Heart left ventricle (tissue), 16 donors: ENCODE measurements around the gene SRRD. TPM values are rescaled to one million over a fixed set of nuclear protein-coding genes. Genes with fewer than 3 reads are reported as not detected.

Source experiments
- ATAC-seq, 4 donors: fragments of 200-7000 bp; cut with Tn5 transposase; one replicate each; pipeline ENCODE4 v1.9.1; 2020 to 2022; ENCODE audit warnings: moderate library complexity in 4 of 4, mild to moderate bottlenecking in 3 of 4, moderate number of reproducible peaks in 1 of 4
- DNase-seq, 5 donors: peaks; one replicate each; pipeline ENCODE4 v3.0.0-alpha.2; 2020
- H3K27ac ChIP-seq, 12 donors: fragments of 200-600 bp; sonication (generic) in 4 of 12; one replicate each; pipeline versions ENCODE4 v1.5.0 to v1.8.0; 2016 to 2022; ENCODE audit warnings: mild to moderate bottlenecking in 2 of 12
- H3K27me3 ChIP-seq, 9 donors: fragments of 200-600 bp; sonication (generic) in 2 of 9; one replicate each; pipeline versions ENCODE4 v1.5.1 to v1.8.0; 2016 to 2022; ENCODE audit warnings: mild to moderate bottlenecking in 3 of 9
- H3K36me3 ChIP-seq, 9 donors: fragments of 200-600 bp; sonication (generic) in 2 of 9; one replicate each; pipeline versions ENCODE4 v1.5.0 to v1.8.0; 2018 to 2022; ENCODE audit warnings: mild to moderate bottlenecking in 2 of 9
- H3K4me1 ChIP-seq, 12 donors: fragments of 200-600 bp; sonication (generic) in 4 of 12; one replicate each; pipeline versions ENCODE4 v1.5.0 to v1.8.0; 2016 to 2022; ENCODE audit warnings: mild to moderate bottlenecking in 3 of 12
- H3K4me3 ChIP-seq, 12 donors: fragments of 200-600 bp; sonication (generic) in 4 of 12; one replicate each; pipeline versions ENCODE4 v1.5.0 to v1.8.0; 2017 to 2022; ENCODE audit warnings: mild to moderate bottlenecking in 9 of 12, moderate library complexity in 4 of 12
- H3K9me3 ChIP-seq, 12 donors: fragments of 200-600 bp; sonication (generic) in 4 of 12; one replicate each; pipeline versions ENCODE4 v1.5.0 to v1.8.0; 2016 to 2022; ENCODE audit warnings: mild to moderate bottlenecking in 1 of 12
- CTCF ChIP-seq, 12 donors: fragments of 200-600 bp; sonication (generic) in 4 of 12; IDR thresholded peaks; one replicate each; pipeline versions ENCODE4 v1.5.0 to v1.8.0; 2018 to 2022; ENCODE audit warnings: antibody characterized with exemption in 12 of 12, mild to moderate bottlenecking in 5 of 12
- POLR2A ChIP-seq, 2 donors: fragments of 450-650 bp; IDR thresholded peaks; one replicate each; pipeline ENCODE4 v1.6.1; 2017; ENCODE audit warnings: antibody characterized with exemption in 2 of 2, mild to moderate bottlenecking in 2 of 2, moderate library complexity in 2 of 2
- WGBS, 4 donors: extraction: QIAGEN DNeasy Blood & Tissue Kit in 2 of 4; methylation state at CpG; one replicate each; pipeline versions ENCODE4 v1.1.5 to v1.1.7; 2013 to 2018; 5-methylcytosine and 5-hydroxymethylcytosine counted together
- intact Hi-C, 10 donors: fragments of 100-400 bp; cut with DNase I; formaldehyde crosslinking; loops; one replicate each; pipeline versions ENCODE4 v1.11.1 to v1.14.2; 2022
- polyA plus RNA-seq, 2 donors: library from polyadenylated mRNA; stranded (reverse); fragments of 200-250 nt; gene quantifications; one replicate each; pipeline ENCODE4 v1.2.3, GENCODE V29; 2013
- total RNA-seq, 9 donors: library from RNA; depleted of rRNA in 2 of 9; stranded (reverse); fragments of >200 nt in 2 of 9; fragmentation: NEBNext Ultra II Directional in 3 of 9; extraction: Animal tissue kit (Norgen Biotek cat#: 25700) in 3 of 9; gene quantifications; one replicate each; pipeline versions ENCODE4 v1.1.0 to v1.2.4, GENCODE V29; 2016 to 2023
- donor health status: ischemic (EF 13 %, LVEDD 7.1; RV severe dilation, severe dysfunction).
- donor health status: healthy with polysubstance abuse.
- donor health status: DM: no; HTN: yes; CAD: no.
- donor health status: DM: no; HTN: no; CAD: no.
- donor health status: ischemic (EF 25% LVEDD 6.9; RV normal size, moderate dysfunction).
- donor health status: ischemic (EF 25% LVEDD 5.7; RV mildly dilated, moderate dysfunction).
- donor health status: healthy.
- donor health status: DM: yes; HTN: yes; CAD: no.
- donor health status: ischemic (EF 35%, LVEDD 5.7; RV mildly dilated, moderate dysfunction).
- donor health status: nonischemic (EF 11% LVEDD 7.7; RV severe dilation, severe dysfunction).
- donor health status: DM: yes; HTN: yes; CAD: no.
- donor health status: PGD.
- donor health status: ischemic (EF 29% LVEDD 5.4; RV normal size, mild dysfunction).
- donor health status: nonischemic (EF 23%, LVEDD 6.1; RV moderate dilation, normal function).

The SRRD gene
- total and polyA plus RNA-seq, 11 donors = 11.3 to 28.9 (median 23.4) TPM

DNA sequence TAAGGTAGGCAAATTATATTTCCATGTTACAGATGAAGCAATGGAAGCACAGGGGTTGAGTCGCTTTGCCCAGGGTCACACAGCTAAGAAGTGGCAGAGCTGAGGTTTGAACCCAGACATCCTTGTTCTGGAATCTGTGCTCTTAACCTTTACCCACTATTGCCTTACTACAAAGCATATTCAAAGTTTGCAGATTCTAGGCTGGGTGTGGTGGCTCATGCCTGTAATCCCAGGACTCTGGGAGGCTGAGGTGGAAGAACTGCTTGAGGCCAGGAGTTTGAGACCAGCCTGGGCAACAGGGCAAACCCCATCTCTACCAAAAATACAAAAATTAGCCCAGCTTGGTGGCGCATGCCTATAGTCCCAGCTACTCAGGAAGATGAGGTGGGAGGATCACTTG lies 56.4 kb downstream of the SRRD start:
- Histone ChIP-seq H3K4me3 (no peak overlapping the region), H3K36me3 (peaks cover 0 to 69% (median 35%) of the 10 kb centered on the region in 9 donors), H3K27ac (no peak overlapping the region), H3K4me1 (peaks cover 0 to 38% (median 9%) of the 10 kb centered on the region in 12 donors), H3K27me3 (no peaks in the 10 kb centered on the region), H3K9me3 (no peaks in the 10 kb centered on the region)
- intact Hi-C loops = no loop called here
- TF ChIP-seq CTCF (IDR thresholded peaks at IDR 0.05) (no peak), POLR2A (IDR thresholded peaks at IDR 0.05) (no peak)
- DNase-seq = no peak
- WGBS, 4 donors = 95 to 100% (median 98%) methylated on average over 2 of the region's 2 CpGs
- ATAC-seq = no peak

GRCh38 chr22:26541167-26541819 lies 57.6 kb downstream of the SRRD start:
- Histone ChIP-seq H3K27ac (no peak overlapping the region), H3K4me1 (peaks cover 0 to 30% (median 14%) of the 10 kb centered on the region in 12 donors), H3K4me3 (no peak overlapping the region), H3K36me3 (peaks cover 0 to 64% (median 27%) of the 10 kb centered on the region in 9 donors), H3K27me3 (no peaks in the 10 kb centered on the region), H3K9me3 (no peaks in the 10 kb centered on the region)
- TF ChIP-seq CTCF (IDR thresholded peaks at IDR 0.05) (no peak), POLR2A (IDR thresholded peaks at IDR 0.05) (no peak)
- DNase-seq (no peak), ATAC-seq (no peak)
- 92 to 97% (median 96%) methylated on average over 4 to 47 of the region's 47 CpGs for WGBS, 4 donors
- intact Hi-C loops = no loop called here

GRCh38 chr22:26542831-26543230 lies 59.2 kb downstream of the SRRD start:
- intact Hi-C loops = no loop called here
- H3K27me3 ChIP-seq = no peaks in the 10 kb centered on the region
- DNase-seq (no peak), ATAC-seq (peak in 3 of 4 donors; percentile 11 to 63 (median 41))
- no peak overlapping the region for H3K4me3 ChIP-seq
- TF ChIP-seq CTCF (IDR thresholded peaks at IDR 0.05) (no peak), POLR2A (IDR thresholded peaks at IDR 0.05) (no peak)
- H3K9me3 ChIP-seq = no peaks in the 10 kb centered on the region
- H3K4me1 ChIP-seq = peaks cover 0 to 45% (median 22%) of the 10 kb centered on the region in 12 donors
- peak overlapping the region in 3 of 12 donors; percentile 3 to 82 (median 9) for H3K27ac ChIP-seq
- H3K36me3 ChIP-seq = peaks cover 0 to 49% (median 20%) of the 10 kb centered on the region in 9 donors
- 53 to 68% (median 62%) methylated on average over 3 of the region's 3 CpGs for WGBS, 4 donors

Other genes with a start within 250 kb of the SRRD start
- 1 to 10 TPM in 1 of 9 donors, under 1 TPM in 7, not detected in 1; 0.07 to 1.5 (median 0.14) TPM for gene ASPHD2, start 54.6 kb upstream of the SRRD start, total RNA-seq
- gene ASPHD2, start 54.6 kb upstream of the SRRD start, polyA plus RNA-seq = under 1 TPM in 1 of 2 donors, not detected in 1; 0.12 TPM
- gene HPS4, start 94 bp upstream of the SRRD start, total RNA-seq = 10 to 100 TPM in 5 of 9 donors, 1 to 10 TPM in 4; 6.9 to 15.0 (median 10.3) TPM
- 1 to 10 TPM; 6.2 to 7.2 TPM for gene HPS4, start 94 bp upstream of the SRRD start, polyA plus RNA-seq
- 10 to 100 TPM; 15.1 to 28.0 (median 23.1) TPM for gene TFIP11, start 28.6 kb downstream of the SRRD start, total RNA-seq
- 10 to 100 TPM; 17.3 to 23.8 TPM for gene TFIP11, start 28.6 kb downstream of the SRRD start, polyA plus RNA-seq
- gene TPST2, start 106.3 kb downstream of the SRRD start, total RNA-seq = 100 to 1,000 TPM in 1 of 9 donors, 10 to 100 TPM in 8; 12.1 to 103 (median 25.2) TPM
- gene TPST2, start 106.3 kb downstream of the SRRD start, polyA plus RNA-seq = 10 to 100 TPM; 24.3 to 51.7 TPM
- 1 to 10 TPM in 2 of 9 donors, under 1 TPM in 4, not detected in 3; 0.19 to 3.2 (median 0.43) TPM for gene CRYBB1, start 134.2 kb downstream of the SRRD start, total RNA-seq
- gene CRYBB1, start 134.2 kb downstream of the SRRD start, polyA plus RNA-seq = under 1 TPM; 0.23 to 0.42 TPM
- not detected for gene CRYBA4, start 138.1 kb downstream of the SRRD start, total RNA-seq
- not detected for gene CRYBA4, start 138.1 kb downstream of the SRRD start, polyA plus RNA-seq
- gene MIAT, start 173.7 kb downstream of the SRRD start, total RNA-seq = 1 to 10 TPM in 1 of 9 donors, under 1 TPM in 8; 0.12 to 2.7 (median 0.47) TPM
- under 1 TPM; 0.15 to 0.46 TPM for gene MIAT, start 173.7 kb downstream of the SRRD start, polyA plus RNA-seq